ENCODE results near the gene CHD1.

The CHD1 gene

DNA sequence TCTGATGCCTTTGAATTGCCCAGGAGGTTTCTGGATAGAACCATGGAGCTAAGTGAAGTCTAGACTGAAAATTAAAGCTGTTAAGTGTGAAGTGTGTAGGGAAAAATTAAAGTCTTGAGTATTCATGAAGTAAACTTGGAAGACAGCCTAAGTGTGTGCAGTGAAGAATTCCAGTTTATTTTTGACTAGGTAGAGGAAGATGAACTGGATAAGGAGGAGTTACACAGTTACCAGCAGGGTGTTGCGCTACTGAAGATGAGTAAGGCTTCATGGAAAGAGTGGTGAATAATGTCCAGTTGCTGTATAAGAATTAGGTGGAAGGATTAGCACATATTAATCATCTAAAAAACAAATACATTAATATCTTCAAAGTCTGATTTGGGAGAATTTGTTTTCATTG, 5.7 kb upstream of the CHD1 start:
- no peaks in the 10 kb centered on the region for H3K9me3 ChIP-seq (ENCODE audit: insufficient read depth, low read depth, low read length)
- H3K9ac ChIP-seq (ENCODE audit: low read depth, low read length, poor library complexity, severe bottlenecking) = no peak overlapping the region
- no peak overlapping the region for H3K4me2 ChIP-seq (ENCODE audit: low read depth, low read length, poor library complexity, severe bottlenecking)
- H3K4me1 ChIP-seq (ENCODE audit: insufficient read depth, low read length, poor library complexity, severe bottlenecking) = peaks cover 6% of the 10 kb centered on the region
- H2AFZ ChIP-seq (ENCODE audit: low read length) = no peak overlapping the region
- H3K36me3 ChIP-seq (ENCODE audit: insufficient read depth, low read length) = no peaks in the 10 kb centered on the region
- H3K79me2 ChIP-seq (ENCODE audit: insufficient read depth, low read length) = peaks cover 15% of the 10 kb centered on the region
- peaks cover 10% of the 10 kb centered on the region for H4K20me1 ChIP-seq (ENCODE audit: insufficient read depth, low read length, poor library complexity, severe bottlenecking)
- no peak overlapping the region for H3K4me3 ChIP-seq (ENCODE audit: low read length, poor library complexity, severe bottlenecking)
- H3K27me3 ChIP-seq (ENCODE audit: insufficient read depth, low read length, poor library complexity, severe bottlenecking) = no peaks in the 10 kb centered on the region
- TF ChIP-seq EZH2phosphoT487 (IDR thresholded peaks at IDR 0.05; ENCODE audit: borderline replicate concordance) = no peak
- no peak for TF ChIP-seq CTCF (conservative IDR thresholded peaks at IDR 0.05; ENCODE audit: low read length)
- no peaks in the 10 kb centered on the region for H3F3A ChIP-seq (ENCODE audit: low read depth)
- H3K9me2 ChIP-seq (replicated peaks; ENCODE audit: low read depth, low read length) = no peaks in the 10 kb centered on the region

- Histone ChIP-seq H3F3A (ENCODE audit: low read depth) (no peaks in the 10 kb centered on the region), H3K27me3 (ENCODE audit: insufficient read depth, low read length, poor library complexity, severe bottlenecking) (no peaks in the 10 kb centered on the region), H3K36me3 (ENCODE audit: insufficient read depth, low read length) (no peaks in the 10 kb centered on the region), H3K9me3 (ENCODE audit: insufficient read depth, low read depth, low read length) (no peaks in the 10 kb centered on the region), H3K4me3 (ENCODE audit: low read length, poor library complexity, severe bottlenecking) (no peak overlapping the region), H3K4me2 (ENCODE audit: low read depth, low read length, poor library complexity, severe bottlenecking) (peak overlapping the region; percentile 2), H4K20me1 (ENCODE audit: insufficient read depth, low read length, poor library complexity, severe bottlenecking) (peaks cover 10% of the 10 kb centered on the region), H3K9me2 (replicated peaks; ENCODE audit: low read depth, low read length) (no peaks in the 10 kb centered on the region), H2AFZ (ENCODE audit: low read length) (no peak overlapping the region), H3K9ac (ENCODE audit: low read depth, low read length, poor library complexity, severe bottlenecking) (no peak overlapping the region), H3K4me1 (ENCODE audit: insufficient read depth, low read length, poor library complexity, severe bottlenecking) (peaks cover 6% of the 10 kb centered on the region), H3K79me2 (ENCODE audit: insufficient read depth, low read length) (peaks cover 15% of the 10 kb centered on the region)
- no peak for TF ChIP-seq EZH2phosphoT487 (IDR thresholded peaks at IDR 0.05; ENCODE audit: borderline replicate concordance)
- TF ChIP-seq CTCF (conservative IDR thresholded peaks at IDR 0.05; ENCODE audit: low read length) = no peak
Observed at GRCh38 chr5:98933445-98934072, 4.8 kb upstream of the CHD1 start.

GRCh38 chr5:98930972-98931762, 2.4 kb upstream of the CHD1 start:
- H3K9me3 ChIP-seq (ENCODE audit: insufficient read depth, low read depth, low read length) = no peaks in the 10 kb centered on the region
- H3K4me1 ChIP-seq (ENCODE audit: insufficient read depth, low read length, poor library complexity, severe bottlenecking) = peaks cover 15% of the 10 kb centered on the region
- peaks cover 35% of the 10 kb centered on the region for H3K79me2 ChIP-seq (ENCODE audit: insufficient read depth, low read length)
- H3K9me2 ChIP-seq (replicated peaks; ENCODE audit: low read depth, low read length) = no peaks in the 10 kb centered on the region
- TF ChIP-seq EZH2phosphoT487 (IDR thresholded peaks at IDR 0.05; ENCODE audit: borderline replicate concordance) (no peak), CTCF (conservative IDR thresholded peaks at IDR 0.05; ENCODE audit: low read length) (no peak)
- peak overlapping the region; percentile 80 for H3K4me2 ChIP-seq (ENCODE audit: low read depth, low read length, poor library complexity, severe bottlenecking)
- no peaks in the 10 kb centered on the region for H3K36me3 ChIP-seq (ENCODE audit: insufficient read depth, low read length)
- no peak overlapping the region for H2AFZ ChIP-seq (ENCODE audit: low read length)
- peaks cover 27% of the 10 kb centered on the region for H4K20me1 ChIP-seq (ENCODE audit: insufficient read depth, low read length, poor library complexity, severe bottlenecking)
- H3K4me3 ChIP-seq (ENCODE audit: low read length, poor library complexity, severe bottlenecking) = no peak overlapping the region
- no peaks in the 10 kb centered on the region for H3K27me3 ChIP-seq (ENCODE audit: insufficient read depth, low read length, poor library complexity, severe bottlenecking)
- H3F3A ChIP-seq (ENCODE audit: low read depth) = no peaks in the 10 kb centered on the region
- H3K9ac ChIP-seq (ENCODE audit: low read depth, low read length, poor library complexity, severe bottlenecking) = no peak overlapping the region
